ENCODE results near the gene TRPV3.

DNA sequence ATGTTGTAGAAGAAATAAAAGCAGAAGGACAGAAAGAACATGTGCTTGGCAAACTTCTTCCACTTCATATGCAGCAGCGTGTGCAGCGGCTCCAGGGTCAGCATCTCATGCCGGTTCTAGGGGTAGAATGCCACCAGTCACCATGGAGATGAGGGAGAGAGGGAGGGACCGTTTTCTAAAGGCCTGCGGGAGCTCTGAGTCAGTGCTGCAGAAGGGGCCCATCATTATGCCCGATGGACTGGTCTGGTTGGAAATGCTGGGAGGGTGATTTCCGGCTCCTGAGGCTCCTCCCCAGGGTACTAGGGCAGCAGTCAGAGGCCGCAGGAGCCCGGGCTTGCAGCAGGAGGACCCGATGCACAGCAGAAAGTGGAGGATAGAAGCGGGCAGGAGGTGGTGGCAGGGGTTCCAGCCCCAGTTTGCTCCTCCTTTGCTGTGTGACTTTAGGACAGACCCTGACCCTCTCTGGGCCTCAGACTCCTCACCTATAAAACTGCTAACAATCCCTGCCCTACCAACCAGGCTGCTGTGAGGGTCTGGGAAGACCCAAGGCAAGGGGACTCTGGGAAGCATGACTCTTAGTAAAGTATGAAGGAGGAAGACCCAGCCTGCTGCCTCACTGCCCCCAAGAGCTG is 28.6 kb downstream of the TRPV3 start:
- TF ChIP-seq, protein P1, sequence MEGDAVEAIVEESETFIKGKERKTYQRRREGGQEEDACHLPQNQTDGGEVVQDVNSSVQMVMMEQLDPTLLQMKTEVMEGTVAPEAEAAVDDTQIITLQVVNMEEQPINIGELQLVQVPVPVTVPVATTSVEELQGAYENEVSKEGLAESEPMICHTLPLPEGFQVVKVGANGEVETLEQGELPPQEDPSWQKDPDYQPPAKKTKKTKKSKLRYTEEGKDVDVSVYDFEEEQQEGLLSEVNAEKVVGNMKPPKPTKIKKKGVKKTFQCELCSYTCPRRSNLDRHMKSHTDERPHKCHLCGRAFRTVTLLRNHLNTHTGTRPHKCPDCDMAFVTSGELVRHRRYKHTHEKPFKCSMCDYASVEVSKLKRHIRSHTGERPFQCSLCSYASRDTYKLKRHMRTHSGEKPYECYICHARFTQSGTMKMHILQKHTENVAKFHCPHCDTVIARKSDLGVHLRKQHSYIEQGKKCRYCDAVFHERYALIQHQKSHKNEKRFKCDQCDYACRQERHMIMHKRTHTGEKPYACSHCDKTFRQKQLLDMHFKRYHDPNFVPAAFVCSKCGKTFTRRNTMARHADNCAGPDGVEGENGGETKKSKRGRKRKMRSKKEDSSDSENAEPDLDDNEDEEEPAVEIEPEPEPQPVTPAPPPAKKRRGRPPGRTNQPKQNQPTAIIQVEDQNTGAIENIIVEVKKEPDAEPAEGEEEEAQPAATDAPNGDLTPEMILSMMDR (IDR thresholded peaks at IDR 0.05; ENCODE audit: borderline replicate concordance, extremely low read depth, low read length, poor library complexity, severe bottlenecking), result no peak
- no peak for TF ChIP-seq EZH2 (IDR thresholded peaks at IDR 0.05; ENCODE audit: borderline replicate concordance, low read depth, low read length, severe bottlenecking)

Measured in DND-41 (cell line).